H9 (cell line): ENCODE data around the gene SPTBN1. TPM values are rescaled to one million over a fixed set of nuclear protein-coding genes. Genes with fewer than 3 reads are reported as not detected.

Experiments
- DNase-seq: peaks from one replicate; pipeline ENCODE4 v3.0.0-alpha.2; 2017
- H2AFZ ChIP-seq: one replicate; pipeline ENCODE4 v1.6.1; 2013; ENCODE audit warnings: mild to moderate bottlenecking, low read length, control low read depth, moderate library complexity
- H2AK5ac ChIP-seq: 2 replicates; pipeline ENCODE4 v1.6.1; 2013; ENCODE audit warnings: low read length, control low read depth, mixed read lengths; ENCODE audit not compliant: insufficient read length
- H2BK120ac ChIP-seq: one replicate; pipeline ENCODE4 v1.6.1; 2013; ENCODE audit warnings: low read depth, mild to moderate bottlenecking, low read length, control low read depth, inconsistent platforms; ENCODE audit not compliant: poor library complexity, severe bottlenecking
- H2BK12ac ChIP-seq: 2 replicates; pipeline ENCODE4 v1.6.1; 2013; ENCODE audit warnings: low read length, control low read depth, mixed read lengths, low read depth; ENCODE audit not compliant: insufficient read length
- H2BK15ac ChIP-seq: 2 replicates; pipeline ENCODE4 v1.6.1; 2013; ENCODE audit warnings: low read depth, low read length, control low read depth
- H2BK20ac ChIP-seq: one replicate; pipeline ENCODE4 v1.6.1; 2013; ENCODE audit warnings: low read depth, mild to moderate bottlenecking, low read length, control low read depth, inconsistent platforms; ENCODE audit not compliant: poor library complexity, severe bottlenecking
- H2BK5ac ChIP-seq: 2 replicates; pipeline ENCODE4 v1.6.1; 2013; ENCODE audit warnings: low read length, control low read depth, mixed read lengths; ENCODE audit not compliant: insufficient read length
- H3K14ac ChIP-seq: 2 replicates; pipeline ENCODE4 v1.6.1; 2013; ENCODE audit warnings: low read length, control low read depth; ENCODE audit not compliant: insufficient read depth
- H3K18ac ChIP-seq: 2 replicates; pipeline ENCODE4 v1.6.1; 2013; ENCODE audit warnings: low read depth, mild to moderate bottlenecking, mixed read lengths, low read length, control low read depth; ENCODE audit not compliant: insufficient read length
- H3K23ac ChIP-seq: 2 replicates; pipeline ENCODE4 v1.6.1; 2013; ENCODE audit warnings: low read length, control low read depth, mixed read lengths, low read depth; ENCODE audit not compliant: insufficient read length
- H3K23me2 ChIP-seq: 2 replicates; pipeline ENCODE4 v1.6.1; 2013; ENCODE audit warnings: low read depth, mild to moderate bottlenecking, mixed read lengths, low read length, control low read depth; ENCODE audit not compliant: insufficient read length, poor library complexity, severe bottlenecking
- H3K27ac ChIP-seq: 2 replicates; pipeline ENCODE4 v1.5.1; 2013; ENCODE audit warnings: low read length, control low read depth, mixed read lengths, low read depth; ENCODE audit not compliant: insufficient read length
- H3K27me3 ChIP-seq: 2 replicates; pipeline ENCODE4 v1.6.1; 2013; ENCODE audit warnings: low read length, control low read depth, inconsistent platforms; ENCODE audit not compliant: insufficient read depth
- H3K4ac ChIP-seq: 2 replicates; pipeline ENCODE4 v1.6.1; 2013; ENCODE audit warnings: low read depth, mild to moderate bottlenecking, control low read depth, inconsistent platforms, low read length, moderate library complexity
- H3K4me1 ChIP-seq: 2 replicates; pipeline ENCODE4 v1.6.1; 2013; ENCODE audit warnings: low read length, control low read depth, inconsistent platforms; ENCODE audit not compliant: insufficient read depth
- H3K4me2 ChIP-seq: 2 replicates; pipeline ENCODE4 v1.6.1; 2013; ENCODE audit warnings: low read length, control low read depth, mixed read lengths; ENCODE audit not compliant: insufficient read length, insufficient read depth
- H3K56ac ChIP-seq: 2 replicates; pipeline ENCODE4 v1.6.1; 2013; ENCODE audit warnings: low read depth, mild to moderate bottlenecking, mixed read lengths, low read length, control low read depth; ENCODE audit not compliant: insufficient read length
- H3K79me1 ChIP-seq: 2 replicates; pipeline ENCODE4 v1.6.1; 2013; ENCODE audit warnings: low read depth, mild to moderate bottlenecking, moderate library complexity, low read length, control low read depth, inconsistent platforms; ENCODE audit not compliant: insufficient read depth, poor library complexity, severe bottlenecking
- H3K79me2 ChIP-seq: 2 replicates; pipeline ENCODE4 v1.6.1; 2013; ENCODE audit warnings: low read length, control low read depth, inconsistent platforms; ENCODE audit not compliant: insufficient read depth
- H3K9ac ChIP-seq: 2 replicates; pipeline ENCODE4 v1.6.1; 2013; ENCODE audit warnings: low read length, control low read depth, mixed read lengths; ENCODE audit not compliant: insufficient read length; ENCODE audit errors: extremely low read depth
- H3K9me3 ChIP-seq: one replicate; pipeline ENCODE4 v1.6.1; 2013; ENCODE audit warnings: low read depth, low read length, inconsistent platforms; ENCODE audit not compliant: control insufficient read depth
- H3T11ph ChIP-seq: one replicate; pipeline ENCODE4 v1.6.1; 2013; ENCODE audit warnings: mild to moderate bottlenecking, low read length, control low read depth, inconsistent platforms
- H4K20me1 ChIP-seq: one replicate; pipeline ENCODE4 v1.6.1; 2013; ENCODE audit not compliant: control insufficient read depth, insufficient read length, insufficient read depth
- H4K5ac ChIP-seq: 2 replicates; pipeline ENCODE4 v1.6.1; 2013; ENCODE audit warnings: low read depth, mild to moderate bottlenecking, mixed read lengths, low read length, control low read depth; ENCODE audit not compliant: insufficient read length
- H4K8ac ChIP-seq: replicated peaks from 2 replicates; pipeline ENCODE4 v1.6.1; 2013; ENCODE audit warnings: low read length, control low read depth, mixed read lengths, low read depth; ENCODE audit not compliant: insufficient read length
- H4K91ac ChIP-seq: 2 replicates; pipeline ENCODE4 v1.6.1; 2013; ENCODE audit warnings: low read depth, mild to moderate bottlenecking, moderate library complexity, mixed read lengths, low read length, control low read depth; ENCODE audit not compliant: insufficient read length
- H3K27ac Mint-ChIP-seq, 3 experiments: 2 replicates in 2 of 3; 3 replicates in 1 of 3; pipeline ENCODE4 v1.8.0; 2020 to 2021; ENCODE audit warnings: mixed read lengths in 3 of 3, mild to moderate bottlenecking in 1 of 3, moderate library complexity in 1 of 3
- H3K27me3 Mint-ChIP-seq: 2 replicates; pipeline ENCODE4 v1.8.0; 2021; ENCODE audit warnings: low read depth, mild to moderate bottlenecking, moderate library complexity, mixed read lengths
- H3K36me3 Mint-ChIP-seq, 3 experiments: 2 replicates in 2 of 3; 3 replicates in 1 of 3; pipeline ENCODE4 v1.8.0; 2020 to 2021; ENCODE audit warnings: low read depth in 3 of 3, mixed read lengths in 3 of 3; ENCODE audit not compliant: insufficient read depth in 1 of 3
- H3K4me1 Mint-ChIP-seq, 2 experiments: 2 replicates each; pipeline ENCODE4 v1.8.0; 2020; ENCODE audit warnings: mixed read lengths in 2 of 2
- H3K4me3 Mint-ChIP-seq, 2 experiments: 2 replicates in 1 of 2; 3 replicates in 1 of 2; pipeline ENCODE4 v1.8.0; 2020 to 2021; ENCODE audit warnings: mild to moderate bottlenecking in 2 of 2, mixed read lengths in 2 of 2, moderate library complexity in 1 of 2
- H3K9me3 Mint-ChIP-seq, 2 experiments: 2 replicates in 1 of 2; 3 replicates in 1 of 2; pipeline ENCODE4 v1.8.0; 2020; ENCODE audit warnings: mild to moderate bottlenecking in 2 of 2, mixed read lengths in 2 of 2, moderate library complexity in 1 of 2
- whole genome bisulfite sequencing: extraction: QIAGEN DNeasy Blood & Tissue Kit; methylation state at CpG from one replicate; pipeline ENCODE4 v1.1.7; 2013; ENCODE audit warnings: missing lambda C conversion rate, low lambda C conversion rate, mixed read lengths; ENCODE audit not compliant: insufficient read length; ENCODE audit errors: extremely low coverage; 5-methylcytosine and 5-hydroxymethylcytosine counted together
- total RNA-seq: library from RNA; stranded (reverse); gene quantifications from 2 replicates; pipeline ENCODE4 v1.2.1, GENCODE V29; 2021
- TF ChIP-seq, protein P1 (sequence below): fragments of 200-600 bp; sonication (generic); conservative IDR thresholded peaks from 3 replicates; pipeline ENCODE4 v1.8.0; 2021; ENCODE audit warnings: antibody characterized with exemption, mild to moderate bottlenecking

Gene SPTBN1
- total RNA-seq, 1 experiment from 2014 or later, result 164 TPM

GRCh38 chr2:54569745-54570301 is 113.7 kb downstream of the SPTBN1 start:
- Histone ChIP-seq H2BK12ac (no peak overlapping the region), H3K79me2 (peaks cover 48% of the 10 kb centered on the region; the same call in 1 of the 2 replicates), H3K4me2 (no peak overlapping the region), H3K14ac (no peak overlapping the region), H3K9ac (no peak overlapping the region), H3K4ac (no peak overlapping the region), H4K8ac (no peak overlapping the region), H3K23ac (no peak overlapping the region), H3K27ac (no peak overlapping the region), H3K4me1 (peaks cover 14% of the 10 kb centered on the region), H4K5ac (no peak overlapping the region), H2BK15ac (no peak overlapping the region), H3K56ac (no peak overlapping the region), H3T11ph (no peak overlapping the region), H3K79me1 (peaks cover 20% of the 10 kb centered on the region), H2BK20ac (no peak overlapping the region), H4K20me1 (peaks cover 4% of the 10 kb centered on the region), H2AFZ (no peak overlapping the region), H3K23me2 (no peaks in the 10 kb centered on the region), H3K18ac (no peak overlapping the region), H3K27me3 (no peaks in the 10 kb centered on the region), H2AK5ac (no peak overlapping the region), H4K91ac (no peak overlapping the region), H2BK120ac (no peak overlapping the region), H3K9me3 (no peaks in the 10 kb centered on the region), H2BK5ac (no peak overlapping the region)
- H3K4me1 Mint-ChIP-seq, result peaks cover 66 to 73% of the 10 kb centered on the region in 2 experiments
- peaks cover 2 to 7% of the 10 kb centered on the region in 2 experiments; a peak in 4 of 5 replicates for H3K9me3 Mint-ChIP-seq
- no peak for DNase-seq
- H3K36me3 Mint-ChIP-seq, result peaks cover 2 to 24% (median 13%) of the 10 kb centered on the region in 3 experiments
- TF ChIP-seq, protein P1, sequence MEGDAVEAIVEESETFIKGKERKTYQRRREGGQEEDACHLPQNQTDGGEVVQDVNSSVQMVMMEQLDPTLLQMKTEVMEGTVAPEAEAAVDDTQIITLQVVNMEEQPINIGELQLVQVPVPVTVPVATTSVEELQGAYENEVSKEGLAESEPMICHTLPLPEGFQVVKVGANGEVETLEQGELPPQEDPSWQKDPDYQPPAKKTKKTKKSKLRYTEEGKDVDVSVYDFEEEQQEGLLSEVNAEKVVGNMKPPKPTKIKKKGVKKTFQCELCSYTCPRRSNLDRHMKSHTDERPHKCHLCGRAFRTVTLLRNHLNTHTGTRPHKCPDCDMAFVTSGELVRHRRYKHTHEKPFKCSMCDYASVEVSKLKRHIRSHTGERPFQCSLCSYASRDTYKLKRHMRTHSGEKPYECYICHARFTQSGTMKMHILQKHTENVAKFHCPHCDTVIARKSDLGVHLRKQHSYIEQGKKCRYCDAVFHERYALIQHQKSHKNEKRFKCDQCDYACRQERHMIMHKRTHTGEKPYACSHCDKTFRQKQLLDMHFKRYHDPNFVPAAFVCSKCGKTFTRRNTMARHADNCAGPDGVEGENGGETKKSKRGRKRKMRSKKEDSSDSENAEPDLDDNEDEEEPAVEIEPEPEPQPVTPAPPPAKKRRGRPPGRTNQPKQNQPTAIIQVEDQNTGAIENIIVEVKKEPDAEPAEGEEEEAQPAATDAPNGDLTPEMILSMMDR, result no peak
- H3K27ac Mint-ChIP-seq, result peak overlapping the region in 2 of 3 experiments; percentile 35 to 93; a peak in 5 of 7 replicates
- peak overlapping the region; percentile 12 to 58 for H3K4me3 Mint-ChIP-seq
- no CpG with 5 or more reads among the region's 3 CpGs for WGBS
- H3K27me3 Mint-ChIP-seq, result no peaks in the 10 kb centered on the region
